OCI-LY1 (cell line): Measurements from ENCODE around the gene EFHC2.
"Not testable (repeated sequence)": the region's sequence is repeated elsewhere in the genome, so short reads cannot be mapped to it uniquely, and the experiment has no call there.

Experiments used
- EZH2 ChIP-seq: fragments of 200-600 bp; sonication (generic), shearing (Covaris generic); IDR thresholded peaks from 2 replicates; pipeline ENCODE4 v1.8.0; 2017; ENCODE audit warnings: borderline replicate concordance, mixed run types, mild to moderate bottlenecking, antibody characterized with exemption, low read length, moderate library complexity, mixed read lengths
- TF ChIP-seq, protein P1 (sequence below): fragments of 200-600 bp; sonication (generic), shearing (Covaris generic); IDR thresholded peaks from 2 replicates; pipeline ENCODE4 v1.5.1; 2017; ENCODE audit warnings: mild to moderate bottlenecking, antibody characterized with exemption, low read length, moderate library complexity, mixed read lengths

DNA sequence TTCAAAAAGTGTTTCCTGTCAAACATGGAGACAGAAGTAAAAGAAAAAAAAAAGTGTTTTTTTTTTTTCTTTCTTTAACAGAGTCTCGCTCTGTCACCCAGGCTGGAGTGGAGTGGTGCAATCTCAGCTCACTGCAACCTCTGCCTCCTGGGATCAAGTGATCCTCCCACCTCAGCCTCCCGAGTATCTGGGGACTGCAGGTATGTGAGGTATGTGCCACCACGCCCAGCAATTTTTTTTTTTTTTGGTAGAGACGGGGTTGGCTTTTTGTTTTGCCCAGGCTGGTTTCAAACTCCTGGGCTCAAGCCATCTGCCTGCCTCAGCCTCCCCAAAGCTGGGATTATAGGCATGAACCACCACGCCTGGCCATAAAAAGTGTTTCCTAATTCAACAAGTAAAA, 155.6 kb downstream of the EFHC2 start:
- TF ChIP-seq, protein P1, sequence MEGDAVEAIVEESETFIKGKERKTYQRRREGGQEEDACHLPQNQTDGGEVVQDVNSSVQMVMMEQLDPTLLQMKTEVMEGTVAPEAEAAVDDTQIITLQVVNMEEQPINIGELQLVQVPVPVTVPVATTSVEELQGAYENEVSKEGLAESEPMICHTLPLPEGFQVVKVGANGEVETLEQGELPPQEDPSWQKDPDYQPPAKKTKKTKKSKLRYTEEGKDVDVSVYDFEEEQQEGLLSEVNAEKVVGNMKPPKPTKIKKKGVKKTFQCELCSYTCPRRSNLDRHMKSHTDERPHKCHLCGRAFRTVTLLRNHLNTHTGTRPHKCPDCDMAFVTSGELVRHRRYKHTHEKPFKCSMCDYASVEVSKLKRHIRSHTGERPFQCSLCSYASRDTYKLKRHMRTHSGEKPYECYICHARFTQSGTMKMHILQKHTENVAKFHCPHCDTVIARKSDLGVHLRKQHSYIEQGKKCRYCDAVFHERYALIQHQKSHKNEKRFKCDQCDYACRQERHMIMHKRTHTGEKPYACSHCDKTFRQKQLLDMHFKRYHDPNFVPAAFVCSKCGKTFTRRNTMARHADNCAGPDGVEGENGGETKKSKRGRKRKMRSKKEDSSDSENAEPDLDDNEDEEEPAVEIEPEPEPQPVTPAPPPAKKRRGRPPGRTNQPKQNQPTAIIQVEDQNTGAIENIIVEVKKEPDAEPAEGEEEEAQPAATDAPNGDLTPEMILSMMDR = not testable (repeated sequence)
- TF ChIP-seq EZH2 = not testable (repeated sequence)
